Brain microvascular endothelial cell (primary cell): ENCODE results near the gene C21orf58.

Source experiments
- DNase-seq: peaks from one replicate; pipeline ENCODE4 v3.0.0-alpha.2; 2020
- H3K27ac ChIP-seq: fragments of 250-450 bp; sonication (Bioruptor Pico); 2 replicates; pipeline ENCODE4 v1.5.1; 2020; ENCODE audit warnings: mild to moderate bottlenecking, moderate library complexity
- H3K27me3 ChIP-seq: fragments of 250-450 bp; sonication (Bioruptor Pico); replicated peaks from 2 replicates; pipeline ENCODE4 v1.5.1; 2020; ENCODE audit warnings: mild to moderate bottlenecking
- H3K36me3 ChIP-seq: fragments of 250-450 bp; sonication (Bioruptor Pico); replicated peaks from 2 replicates; pipeline ENCODE4 v1.5.1; 2020; ENCODE audit warnings: mild to moderate bottlenecking
- H3K4me3 ChIP-seq: 2 replicates; pipeline ENCODE4 v1.5.1; 2011; ENCODE audit warnings: low read depth, mild to moderate bottlenecking, control low read depth, low read length, moderate library complexity
- in situ Hi-C: cut with HindIII; loops from 2 replicates; pipeline ENCODE4 v1.10.0; 2017; ENCODE audit warnings: low sequenced_read_pairs, low pct_ligation_motif_present
- TF ChIP-seq, protein P1 (sequence below): IDR thresholded peaks from 2 replicates; pipeline ENCODE4 v1.5.1; 2011; ENCODE audit warnings: low read depth, mild to moderate bottlenecking, moderate library complexity, low read length, control low read depth, inconsistent platforms; ENCODE audit errors: missing control alignments

The C21orf58 gene

DNA sequence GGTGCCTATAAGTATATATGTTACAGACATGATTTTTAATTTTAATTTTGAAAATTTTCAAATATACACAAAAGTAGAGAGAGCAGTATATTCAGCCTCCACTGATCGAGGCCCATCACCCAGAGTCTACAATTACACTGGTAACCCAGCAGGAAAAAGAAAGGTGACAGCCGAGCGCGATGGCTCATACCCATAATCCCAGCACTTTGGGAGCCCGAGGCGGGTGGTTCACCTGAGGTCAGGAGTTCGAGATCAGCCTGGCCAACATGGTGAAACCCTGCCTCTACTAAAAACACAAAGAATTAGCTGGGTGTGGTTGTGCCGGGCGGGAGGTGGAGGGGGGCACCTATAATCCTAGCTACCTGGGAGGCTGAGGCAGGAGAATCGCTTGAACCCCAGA is 36.1 kb downstream of the C21orf58 start:
- TF ChIP-seq, protein P1, sequence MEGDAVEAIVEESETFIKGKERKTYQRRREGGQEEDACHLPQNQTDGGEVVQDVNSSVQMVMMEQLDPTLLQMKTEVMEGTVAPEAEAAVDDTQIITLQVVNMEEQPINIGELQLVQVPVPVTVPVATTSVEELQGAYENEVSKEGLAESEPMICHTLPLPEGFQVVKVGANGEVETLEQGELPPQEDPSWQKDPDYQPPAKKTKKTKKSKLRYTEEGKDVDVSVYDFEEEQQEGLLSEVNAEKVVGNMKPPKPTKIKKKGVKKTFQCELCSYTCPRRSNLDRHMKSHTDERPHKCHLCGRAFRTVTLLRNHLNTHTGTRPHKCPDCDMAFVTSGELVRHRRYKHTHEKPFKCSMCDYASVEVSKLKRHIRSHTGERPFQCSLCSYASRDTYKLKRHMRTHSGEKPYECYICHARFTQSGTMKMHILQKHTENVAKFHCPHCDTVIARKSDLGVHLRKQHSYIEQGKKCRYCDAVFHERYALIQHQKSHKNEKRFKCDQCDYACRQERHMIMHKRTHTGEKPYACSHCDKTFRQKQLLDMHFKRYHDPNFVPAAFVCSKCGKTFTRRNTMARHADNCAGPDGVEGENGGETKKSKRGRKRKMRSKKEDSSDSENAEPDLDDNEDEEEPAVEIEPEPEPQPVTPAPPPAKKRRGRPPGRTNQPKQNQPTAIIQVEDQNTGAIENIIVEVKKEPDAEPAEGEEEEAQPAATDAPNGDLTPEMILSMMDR, result no peak
- H3K36me3 ChIP-seq, result peaks cover 6% of the 10 kb centered on the region
- H3K27me3 ChIP-seq, result no peaks in the 10 kb centered on the region
- no peak overlapping the region for H3K27ac ChIP-seq
- no peak overlapping the region for H3K4me3 ChIP-seq
- in situ Hi-C loops, result no loop called here
- DNase-seq, result no peak

GRCh38 chr21:46286648-46287002 is 37.0 kb downstream of the C21orf58 start:
- Histone ChIP-seq H3K4me3 (peak overlapping the region; percentile 64), H3K27ac (peak overlapping the region; percentile 90), H3K36me3 (peaks cover 13% of the 10 kb centered on the region), H3K27me3 (no peaks in the 10 kb centered on the region)
- TF ChIP-seq, protein P1, result no peak
- DNase-seq, result peak; percentile 64
- in situ Hi-C loops, result no loop called here

GRCh38 chr21:46285761-46286647 is 37.7 kb downstream of the C21orf58 start, which contains the start of gene YBEY:
TSS of gene YBEY (plus strand) at chr21:46286342. CDS start at chr21:46286914, 572 bp downstream.
- Histone ChIP-seq H3K27ac (peak within 1 kb of the TSS; percentile 90), H3K4me3 (peak within 1 kb of the TSS; percentile 64), H3K36me3 (peaks cover 13% of the 10 kb centered on the region), H3K27me3 (no peaks in the 10 kb centered on the region)
- in situ Hi-C loops, result no loop called here
- TF ChIP-seq, protein P1, result peak; percentile 65
- peak; percentile 86 for DNase-seq

- no peak for DNase-seq
- in situ Hi-C loops, result no loop called here
- Histone ChIP-seq H3K27ac (peak within 1 kb of the TSS; percentile 90), H3K27me3 (no peaks in the 10 kb centered on the region), H3K4me3 (peak within 1 kb of the TSS; percentile 64), H3K36me3 (peaks cover 20% of the 10 kb centered on the region)
- TF ChIP-seq, protein P1, result no peak
Observed at GRCh38 chr21:46285206-46285661, 38.4 kb downstream of the C21orf58 start, which contains the start of gene MCM3AP. TSS of gene MCM3AP (minus strand) at chr21:46285611. CDS start at chr21:46285286, 325 bp downstream.

DNA sequence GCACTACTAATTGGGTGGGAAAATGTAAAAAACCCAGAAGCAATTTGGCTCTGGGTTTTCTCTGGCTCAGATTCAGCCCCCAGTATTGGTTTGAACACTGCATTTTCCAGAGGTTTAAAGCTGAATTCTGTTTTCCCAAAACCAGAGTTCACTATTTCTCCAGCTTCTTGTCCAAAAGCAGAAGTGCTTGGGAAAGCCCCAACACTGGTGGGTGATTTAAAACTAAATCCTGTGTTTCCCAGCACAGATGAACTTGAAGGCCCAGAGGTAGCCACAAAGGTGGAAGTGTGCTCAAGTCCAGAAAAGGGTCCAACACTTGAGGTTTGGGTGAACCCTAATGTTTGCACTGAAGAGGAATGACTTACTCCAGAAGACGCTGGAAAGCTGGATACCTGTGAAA is 38.9 kb downstream of the C21orf58 start:
- TF ChIP-seq, protein P1, result no peak
- Histone ChIP-seq H3K4me3 (peak overlapping the region; percentile 64), H3K27me3 (no peaks in the 10 kb centered on the region), H3K27ac (no peak overlapping the region), H3K36me3 (peaks cover 24% of the 10 kb centered on the region)
- in situ Hi-C loops, result no loop called here
- DNase-seq, result no peak
